ENCODE results near the gene FRMD5. TPM values are rescaled to one million over a fixed set of nuclear protein-coding genes. Genes with fewer than 3 reads are reported as not detected.
A peak's percentile ranks its signal among the peaks of the same experiment; 100 is the strongest.

Gene FRMD5
- total and polyA plus RNA-seq, 2 experiments from 2014 or later, result 0.51 to 3.8 TPM

DNA sequence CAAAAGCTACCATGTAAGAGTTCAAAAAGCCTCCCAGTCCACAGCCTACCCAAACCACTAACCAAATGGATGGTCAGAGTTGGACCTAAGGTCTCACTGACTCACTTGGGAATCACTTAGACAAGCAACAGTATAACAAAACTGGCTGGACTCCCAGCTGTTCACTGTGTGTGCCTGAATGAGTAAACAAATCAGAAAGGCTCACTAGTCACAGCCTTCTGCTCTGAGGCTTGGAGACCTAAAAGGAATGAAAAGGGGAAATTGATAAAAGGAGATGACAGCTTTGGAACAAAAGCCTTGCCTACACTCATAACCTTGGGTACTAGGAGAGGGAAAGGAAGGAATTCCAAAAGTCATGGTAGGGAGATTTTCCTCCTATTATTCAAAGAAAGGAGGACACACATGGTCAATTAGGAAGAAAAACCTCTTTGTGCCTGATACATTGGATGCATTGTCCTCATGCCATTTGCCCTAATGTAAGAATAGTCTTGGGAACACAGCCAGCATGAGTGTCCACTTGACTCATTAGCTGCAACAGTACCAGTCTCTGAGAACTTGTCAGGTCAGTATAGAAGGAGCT is 92.3 kb downstream of the FRMD5 start:
- DNase-seq (ENCODE audit: low spot score), result peak; percentile 12
- Histone ChIP-seq H3K4me1 (ENCODE audit: insufficient read depth) (no peaks in the 10 kb centered on the region), H3K79me2 (no peaks in the 10 kb centered on the region), H3K9me3 (ENCODE audit: low read depth) (no peaks in the 10 kb centered on the region), H3K4me3 (no peak overlapping the region), H3K36me3 (replicated peaks; ENCODE audit: insufficient read depth, low read depth) (no peaks in the 10 kb centered on the region), H3K4me2 (no peak overlapping the region), H2AFZ (no peak overlapping the region), H3K27me3 (no peaks in the 10 kb centered on the region), H4K20me1 (ENCODE audit: insufficient read depth, poor library complexity, severe bottlenecking) (no peaks in the 10 kb centered on the region), H3K9me2 (replicated peaks; ENCODE audit: insufficient read depth) (no peaks in the 10 kb centered on the region), H3K27ac (no peak overlapping the region)
- no peak for TF ChIP-seq EZH2 (IDR thresholded peaks at IDR 0.05; ENCODE audit: borderline replicate concordance)
- TF ChIP-seq, protein P1, sequence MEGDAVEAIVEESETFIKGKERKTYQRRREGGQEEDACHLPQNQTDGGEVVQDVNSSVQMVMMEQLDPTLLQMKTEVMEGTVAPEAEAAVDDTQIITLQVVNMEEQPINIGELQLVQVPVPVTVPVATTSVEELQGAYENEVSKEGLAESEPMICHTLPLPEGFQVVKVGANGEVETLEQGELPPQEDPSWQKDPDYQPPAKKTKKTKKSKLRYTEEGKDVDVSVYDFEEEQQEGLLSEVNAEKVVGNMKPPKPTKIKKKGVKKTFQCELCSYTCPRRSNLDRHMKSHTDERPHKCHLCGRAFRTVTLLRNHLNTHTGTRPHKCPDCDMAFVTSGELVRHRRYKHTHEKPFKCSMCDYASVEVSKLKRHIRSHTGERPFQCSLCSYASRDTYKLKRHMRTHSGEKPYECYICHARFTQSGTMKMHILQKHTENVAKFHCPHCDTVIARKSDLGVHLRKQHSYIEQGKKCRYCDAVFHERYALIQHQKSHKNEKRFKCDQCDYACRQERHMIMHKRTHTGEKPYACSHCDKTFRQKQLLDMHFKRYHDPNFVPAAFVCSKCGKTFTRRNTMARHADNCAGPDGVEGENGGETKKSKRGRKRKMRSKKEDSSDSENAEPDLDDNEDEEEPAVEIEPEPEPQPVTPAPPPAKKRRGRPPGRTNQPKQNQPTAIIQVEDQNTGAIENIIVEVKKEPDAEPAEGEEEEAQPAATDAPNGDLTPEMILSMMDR (IDR thresholded peaks at IDR 0.05; ENCODE audit: poor library complexity), result no peak
- no peak for TF ChIP-seq EZH2phosphoT487 (IDR thresholded peaks at IDR 0.05; ENCODE audit: low read depth, severe bottlenecking, unreplicated experiment)

GRCh38 chr15:44101944-44102343 is 93.1 kb downstream of the FRMD5 start:
- 82% methylated on average over 1 of the region's 1 CpG for WGBS (ENCODE audit: low lambda C conversion rate, missing lambda C conversion rate)
- no peak overlapping the region for H3K27ac ChIP-seq
- H3K9me3 ChIP-seq (ENCODE audit: low read depth), result no peaks in the 10 kb centered on the region
- no peak for DNase-seq (ENCODE audit: low spot score)
- H3K4me1 ChIP-seq (ENCODE audit: insufficient read depth), result no peaks in the 10 kb centered on the region
- H3K9me2 ChIP-seq (replicated peaks; ENCODE audit: insufficient read depth), result no peaks in the 10 kb centered on the region
- H2AFZ ChIP-seq, result no peak overlapping the region
- H3K4me3 ChIP-seq, result no peak overlapping the region
- no peak overlapping the region for H3K4me2 ChIP-seq
- no peak for TF ChIP-seq EZH2phosphoT487 (IDR thresholded peaks at IDR 0.05; ENCODE audit: low read depth, severe bottlenecking, unreplicated experiment)
- no peak for TF ChIP-seq EZH2 (IDR thresholded peaks at IDR 0.05; ENCODE audit: borderline replicate concordance)
- TF ChIP-seq, protein P1 (IDR thresholded peaks at IDR 0.05; ENCODE audit: poor library complexity), result no peak
- no peaks in the 10 kb centered on the region for H3K27me3 ChIP-seq
- H3K36me3 ChIP-seq (replicated peaks; ENCODE audit: insufficient read depth, low read depth), result no peaks in the 10 kb centered on the region
- H3K79me2 ChIP-seq, result no peaks in the 10 kb centered on the region
- H4K20me1 ChIP-seq (ENCODE audit: insufficient read depth, poor library complexity, severe bottlenecking), result no peaks in the 10 kb centered on the region

GRCh38 chr15:44101286-44101685 is 93.8 kb downstream of the FRMD5 start:
- Histone ChIP-seq H4K20me1 (ENCODE audit: insufficient read depth, poor library complexity, severe bottlenecking) (no peaks in the 10 kb centered on the region), H3K9me3 (ENCODE audit: low read depth) (no peaks in the 10 kb centered on the region), H3K9me2 (replicated peaks; ENCODE audit: insufficient read depth) (no peaks in the 10 kb centered on the region), H3K27ac (no peak overlapping the region), H3K36me3 (replicated peaks; ENCODE audit: insufficient read depth, low read depth) (no peaks in the 10 kb centered on the region), H3K79me2 (no peaks in the 10 kb centered on the region), H3K4me1 (ENCODE audit: insufficient read depth) (no peaks in the 10 kb centered on the region), H3K27me3 (no peaks in the 10 kb centered on the region), H3K4me3 (no peak overlapping the region), H2AFZ (no peak overlapping the region), H3K4me2 (no peak overlapping the region)
- DNase-seq (ENCODE audit: low spot score), result no peak
- TF ChIP-seq, protein P1 (IDR thresholded peaks at IDR 0.05; ENCODE audit: poor library complexity), result no peak
- TF ChIP-seq EZH2phosphoT487 (IDR thresholded peaks at IDR 0.05; ENCODE audit: low read depth, severe bottlenecking, unreplicated experiment) (no peak), EZH2 (IDR thresholded peaks at IDR 0.05; ENCODE audit: borderline replicate concordance) (no peak)

- no peaks in the 10 kb centered on the region for H3K27me3 ChIP-seq
- H3K9me3 ChIP-seq (ENCODE audit: low read depth), result no peaks in the 10 kb centered on the region
- H3K4me2 ChIP-seq, result no peak overlapping the region
- H4K20me1 ChIP-seq (ENCODE audit: insufficient read depth, poor library complexity, severe bottlenecking), result no peaks in the 10 kb centered on the region
- H3K79me2 ChIP-seq, result no peaks in the 10 kb centered on the region
- no peak overlapping the region for H3K4me3 ChIP-seq
- WGBS (ENCODE audit: low lambda C conversion rate, missing lambda C conversion rate), result 70% methylated on average over 1 of the region's 1 CpG
- no peak overlapping the region for H3K27ac ChIP-seq
- no peaks in the 10 kb centered on the region for H3K4me1 ChIP-seq (ENCODE audit: insufficient read depth)
- H2AFZ ChIP-seq, result no peak overlapping the region
- TF ChIP-seq, protein P1 (IDR thresholded peaks at IDR 0.05; ENCODE audit: poor library complexity), result no peak
- TF ChIP-seq EZH2phosphoT487 (IDR thresholded peaks at IDR 0.05; ENCODE audit: low read depth, severe bottlenecking, unreplicated experiment) (no peak), EZH2 (IDR thresholded peaks at IDR 0.05; ENCODE audit: borderline replicate concordance) (no peak)
- no peaks in the 10 kb centered on the region for H3K9me2 ChIP-seq (replicated peaks; ENCODE audit: insufficient read depth)
- no peaks in the 10 kb centered on the region for H3K36me3 ChIP-seq (replicated peaks; ENCODE audit: insufficient read depth, low read depth)
- DNase-seq (ENCODE audit: low spot score), result no peak
Observed at GRCh38 chr15:44099671-44100070, 95.4 kb downstream of the FRMD5 start.
